Activated naive CD4-positive, alpha-beta T cell treated with anti-CD3 and anti-CD28 coated beads, Interleukin-2, amount 50 U/mL, for 72 hours (primary cell): ENCODE data around the gene IKZF3. TPM values are rescaled to one million over a fixed set of nuclear protein-coding genes. Genes with fewer than 3 reads are reported as not detected.
"Not testable (repeated sequence)": the region's sequence is repeated elsewhere in the genome, so short reads cannot be mapped to it uniquely, and the experiment has no call there.

Experiments
- ATAC-seq, 2 donors: fragments of 150-1000 bp; cut with Tn5 transposase; 2 replicates each; pipeline ENCODE4 v1.10.0; 2021; ENCODE audit warnings: mild to moderate bottlenecking in 2 of 2, moderate library complexity in 2 of 2
- DNase-seq, 2 donors: peaks; one replicate each; pipeline ENCODE4 v3.0.0; 2021 to 2022; ENCODE audit warnings: low spot score in 2 of 2
- H3K27ac Mint-ChIP-seq, 2 donors: one replicate each; pipeline ENCODE4 v1.8.0; 2022; ENCODE audit warnings: mild to moderate bottlenecking in 2 of 2, mixed read lengths in 2 of 2
- H3K36me3 Mint-ChIP-seq, 2 donors: one replicate each; pipeline ENCODE4 v1.8.0; 2022; ENCODE audit warnings: mixed read lengths in 2 of 2
- H3K9me3 Mint-ChIP-seq, 2 donors: one replicate each; pipeline ENCODE4 v1.8.0; 2022; ENCODE audit warnings: mixed read lengths in 2 of 2
- total RNA-seq, 2 donors: library from RNA; stranded (reverse); gene quantifications; one replicate each; pipeline ENCODE4 v1.2.3, GENCODE V29; 2022

IKZF3 gene
- total RNA-seq, 2 donors from 2014 or later: 37.6 to 60.8 TPM

- no peaks in the 10 kb centered on the region for H3K36me3 Mint-ChIP-seq
- DNase-seq (no peak), ATAC-seq (no peak)
- no peaks in the 10 kb centered on the region for H3K9me3 Mint-ChIP-seq
- H3K27ac Mint-ChIP-seq: no peak overlapping the region
These were observed 152.3 kb downstream of the IKZF3 start for GRCh38 chr17:39711851-39712250.

- ATAC-seq, H3K36me3 Mint-ChIP-seq, H3K9me3 Mint-ChIP-seq, DNase-seq, H3K27ac Mint-ChIP-seq: not testable (repeated sequence)
These were observed 153.0 kb downstream of the IKZF3 start for GRCh38 chr17:39711071-39711470.

- peak overlapping the region in 1 of 2 donors; percentile 27 for H3K27ac Mint-ChIP-seq
- no peaks in the 10 kb centered on the region for H3K9me3 Mint-ChIP-seq
- ATAC-seq (no peak), DNase-seq (no peak)
- no peaks in the 10 kb centered on the region for H3K36me3 Mint-ChIP-seq
These were observed 153.8 kb downstream of the IKZF3 start for GRCh38 chr17:39709998-39710964.

- no peaks in the 10 kb centered on the region for H3K9me3 Mint-ChIP-seq
- DNase-seq: no peak
- peak overlapping the region in 1 of 2 donors; percentile 27 for H3K27ac Mint-ChIP-seq
- ATAC-seq: no peak
- H3K36me3 Mint-ChIP-seq: no peaks in the 10 kb centered on the region
These were observed 154.7 kb downstream of the IKZF3 start for GRCh38 chr17:39709319-39709997.

Other genes starting within 250 kb of the IKZF3 start
- gene PPP1R1B, start 237.4 kb downstream of the IKZF3 start, total RNA-seq: under 1 TPM in 1 of 2 donors, not detected in 1; 0.16 TPM
- gene STARD3, start 227.2 kb downstream of the IKZF3 start, total RNA-seq: 10 to 100 TPM; 62.7 to 80.6 TPM
- 1 to 10 TPM; 2.3 to 3.0 TPM for gene TCAP, start 199.0 kb downstream of the IKZF3 start, total RNA-seq
- under 1 TPM in 1 of 2 donors, not detected in 1; 0.64 TPM for gene PNMT, start 195.9 kb downstream of the IKZF3 start, total RNA-seq
- gene PGAP3, start 176.3 kb downstream of the IKZF3 start, total RNA-seq: 10 to 100 TPM in 1 of 2 donors, 1 to 10 TPM in 1; 7.9 to 16.0 TPM
- gene ERBB2, start 164.2 kb downstream of the IKZF3 start, total RNA-seq: 1 to 10 TPM; 3.2 to 7.8 TPM
- 10 to 100 TPM; 32.2 to 41.1 TPM for gene MIEN1, start 133.8 kb downstream of the IKZF3 start, total RNA-seq
- gene GRB7, start 126.4 kb downstream of the IKZF3 start, total RNA-seq: 1 to 10 TPM; 3.1 to 3.9 TPM
- not detected for gene ZPBP2, start 3.9 kb upstream of the IKZF3 start, total RNA-seq
- 10 to 100 TPM; 33.2 to 49.8 TPM for gene GSDMB, start 54.3 kb upstream of the IKZF3 start, total RNA-seq
- gene ORMDL3, start 63.3 kb upstream of the IKZF3 start, total RNA-seq: 10 to 100 TPM; 52.6 to 76.6 TPM
- gene LRRC3C, start 63.4 kb upstream of the IKZF3 start, total RNA-seq: not detected
- gene GSDMA, start 98.7 kb upstream of the IKZF3 start, total RNA-seq: 1 to 10 TPM in 1 of 2 donors, under 1 TPM in 1; 0.50 to 1.1 TPM
- 100 to 1,000 TPM in 1 of 2 donors, 10 to 100 TPM in 1; 89.7 to 136 TPM for gene PSMD3, start 116.5 kb upstream of the IKZF3 start, total RNA-seq
- not detected for gene CSF3, start 151.1 kb upstream of the IKZF3 start, total RNA-seq
- gene MED24, start 190.1 kb upstream of the IKZF3 start, total RNA-seq: 100 to 1,000 TPM; 106 to 133 TPM
- gene THRA, start 198.7 kb upstream of the IKZF3 start, total RNA-seq: 10 to 100 TPM; 14.5 to 19.3 TPM
- gene NR1D1, start 236.3 kb upstream of the IKZF3 start, total RNA-seq: 10 to 100 TPM in 1 of 2 donors, 1 to 10 TPM in 1; 4.8 to 26.7 TPM